ENCODE results near the gene TRIM8. TPM values are rescaled to one million over a fixed set of nuclear protein-coding genes. Genes with fewer than 3 reads are reported as not detected.

The TRIM8 gene
- total RNA-seq, 1 donor from 2014 or later: 219 TPM

DNA sequence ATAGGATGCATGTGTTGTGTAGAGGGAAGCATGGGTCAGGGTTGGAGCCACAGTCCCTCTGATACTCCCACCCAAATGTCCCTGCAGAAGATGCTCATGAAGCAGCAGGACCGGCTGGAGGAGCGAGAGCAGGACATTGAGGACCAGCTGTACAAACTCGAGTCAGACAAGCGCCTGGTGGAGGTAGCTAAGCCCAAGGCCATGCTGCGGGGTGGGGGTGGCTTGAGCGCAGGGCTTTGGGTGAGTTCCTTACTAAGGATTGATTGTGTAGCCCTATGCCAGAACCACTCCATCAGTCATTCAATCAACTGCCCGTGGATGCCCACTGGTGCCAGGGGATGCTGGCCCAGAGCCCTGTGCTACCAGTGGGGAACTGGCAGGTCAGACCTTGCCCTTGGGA lies 10.3 kb downstream of the TRIM8 start:
- DNase-seq (ENCODE audit: low spot score): no peak
- Mint-ChIP-seq H3K4me1 (ENCODE audit: unreplicated experiment) (peaks cover 48% of the 10 kb centered on the region), H3K36me3 (ENCODE audit: low read depth, unreplicated experiment) (peaks cover 47% of the 10 kb centered on the region), H3K27ac (ENCODE audit: unreplicated experiment) (peak overlapping the region; percentile 36), H3K9me3 (ENCODE audit: unreplicated experiment) (no peaks in the 10 kb centered on the region), H3K27me3 (ENCODE audit: unreplicated experiment) (peaks cover 22% of the 10 kb centered on the region), H3K4me3 (ENCODE audit: unreplicated experiment) (peak overlapping the region; percentile 56)
- no peak for TF ChIP-seq CTCF (IDR thresholded peaks at IDR 0.05; ENCODE audit: unreplicated experiment)

- Mint-ChIP-seq H3K27ac (ENCODE audit: unreplicated experiment) (no peak overlapping the region), H3K4me3 (ENCODE audit: unreplicated experiment) (peak overlapping the region; percentile 56), H3K27me3 (ENCODE audit: unreplicated experiment) (peaks cover 24% of the 10 kb centered on the region), H3K4me1 (ENCODE audit: unreplicated experiment) (peaks cover 48% of the 10 kb centered on the region), H3K9me3 (ENCODE audit: unreplicated experiment) (no peaks in the 10 kb centered on the region), H3K36me3 (ENCODE audit: low read depth, unreplicated experiment) (peaks cover 47% of the 10 kb centered on the region)
- DNase-seq (ENCODE audit: low spot score): no peak
- TF ChIP-seq CTCF (IDR thresholded peaks at IDR 0.05; ENCODE audit: unreplicated experiment): no peak
Observed at GRCh38 chr10:102654969-102655368, 10.7 kb downstream of the TRIM8 start.

DNA sequence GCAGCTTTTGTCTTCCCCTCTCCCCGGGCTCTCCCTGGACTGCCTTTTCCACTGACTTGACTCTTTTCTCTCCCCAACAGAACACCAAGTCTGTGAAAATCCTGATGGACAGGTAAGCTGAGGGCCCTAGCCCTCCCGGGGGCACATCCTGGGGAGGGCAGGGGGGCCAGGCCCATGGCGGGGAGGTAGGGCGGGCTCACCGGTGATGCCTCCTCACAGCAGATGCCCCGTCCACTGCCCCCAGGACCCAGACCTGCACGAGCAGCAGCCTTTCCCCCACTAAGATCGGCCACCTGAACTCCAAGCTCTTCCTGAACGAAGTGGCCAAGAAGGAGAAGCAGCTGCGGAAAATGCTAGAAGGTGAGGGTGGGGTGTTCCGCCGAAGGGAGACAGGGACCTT lies 11.7 kb downstream of the TRIM8 start:
- TF ChIP-seq CTCF (IDR thresholded peaks at IDR 0.05; ENCODE audit: unreplicated experiment): no peak
- Mint-ChIP-seq H3K4me3 (ENCODE audit: unreplicated experiment) (no peak overlapping the region), H3K27me3 (ENCODE audit: unreplicated experiment) (peaks cover 25% of the 10 kb centered on the region), H3K4me1 (ENCODE audit: unreplicated experiment) (peaks cover 39% of the 10 kb centered on the region), H3K9me3 (ENCODE audit: unreplicated experiment) (no peaks in the 10 kb centered on the region), H3K27ac (ENCODE audit: unreplicated experiment) (no peak overlapping the region), H3K36me3 (ENCODE audit: low read depth, unreplicated experiment) (peaks cover 47% of the 10 kb centered on the region)
- no peak for DNase-seq (ENCODE audit: low spot score)

DNA sequence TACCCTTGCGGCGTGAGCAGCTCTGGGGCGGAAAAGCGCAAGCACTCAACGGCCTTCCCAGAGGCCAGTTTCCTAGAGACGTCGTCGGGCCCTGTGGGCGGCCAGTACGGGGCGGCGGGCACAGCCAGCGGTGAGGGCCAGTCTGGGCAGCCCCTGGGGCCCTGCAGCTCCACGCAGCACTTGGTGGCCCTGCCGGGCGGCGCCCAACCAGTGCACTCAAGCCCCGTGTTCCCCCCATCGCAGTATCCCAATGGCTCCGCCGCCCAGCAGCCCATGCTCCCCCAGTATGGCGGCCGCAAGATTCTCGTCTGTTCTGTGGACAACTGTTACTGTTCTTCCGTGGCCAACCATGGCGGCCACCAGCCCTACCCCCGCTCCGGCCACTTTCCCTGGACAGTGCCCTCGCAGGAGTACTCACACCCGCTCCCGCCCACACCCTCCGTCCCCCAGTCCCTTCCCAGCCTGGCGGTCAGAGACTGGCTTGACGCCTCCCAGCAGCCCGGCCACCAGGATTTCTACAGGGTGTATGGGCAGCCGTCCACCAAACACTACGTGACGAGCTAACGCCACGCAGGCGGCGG lies 12.6 kb downstream of the TRIM8 start:
- no peak overlapping the region for H3K27ac Mint-ChIP-seq (ENCODE audit: unreplicated experiment)
- DNase-seq (ENCODE audit: low spot score): no peak
- TF ChIP-seq CTCF (IDR thresholded peaks at IDR 0.05; ENCODE audit: unreplicated experiment): no peak
- H3K36me3 Mint-ChIP-seq (ENCODE audit: low read depth, unreplicated experiment): peaks cover 47% of the 10 kb centered on the region
- H3K4me3 Mint-ChIP-seq (ENCODE audit: unreplicated experiment): no peak overlapping the region
- H3K9me3 Mint-ChIP-seq (ENCODE audit: unreplicated experiment): no peaks in the 10 kb centered on the region
- peaks cover 38% of the 10 kb centered on the region for H3K4me1 Mint-ChIP-seq (ENCODE audit: unreplicated experiment)
- H3K27me3 Mint-ChIP-seq (ENCODE audit: unreplicated experiment): peaks cover 24% of the 10 kb centered on the region

GRCh38 chr10:102657451-102657850 lies 13.2 kb downstream of the TRIM8 start:
- Mint-ChIP-seq H3K27ac (ENCODE audit: unreplicated experiment) (peak overlapping the region; percentile 17), H3K4me1 (ENCODE audit: unreplicated experiment) (peaks cover 33% of the 10 kb centered on the region), H3K4me3 (ENCODE audit: unreplicated experiment) (peak overlapping the region; percentile 40), H3K27me3 (ENCODE audit: unreplicated experiment) (peaks cover 28% of the 10 kb centered on the region), H3K36me3 (ENCODE audit: low read depth, unreplicated experiment) (peaks cover 41% of the 10 kb centered on the region), H3K9me3 (ENCODE audit: unreplicated experiment) (no peaks in the 10 kb centered on the region)
- DNase-seq (ENCODE audit: low spot score): no peak
- TF ChIP-seq CTCF (IDR thresholded peaks at IDR 0.05; ENCODE audit: unreplicated experiment): no peak

All from endothelial cell (in vitro differentiated cells).